ENCODE measurements around the gene LRRC10B.

Gene LRRC10B

GRCh38 chr11:61487342-61488025 is 21.1 kb upstream of the LRRC10B start:
- no peak for DNase-seq

- DNase-seq: peak; percentile 16
Observed at GRCh38 chr11:61488651-61489291, 19.8 kb upstream of the LRRC10B start.

DNA sequence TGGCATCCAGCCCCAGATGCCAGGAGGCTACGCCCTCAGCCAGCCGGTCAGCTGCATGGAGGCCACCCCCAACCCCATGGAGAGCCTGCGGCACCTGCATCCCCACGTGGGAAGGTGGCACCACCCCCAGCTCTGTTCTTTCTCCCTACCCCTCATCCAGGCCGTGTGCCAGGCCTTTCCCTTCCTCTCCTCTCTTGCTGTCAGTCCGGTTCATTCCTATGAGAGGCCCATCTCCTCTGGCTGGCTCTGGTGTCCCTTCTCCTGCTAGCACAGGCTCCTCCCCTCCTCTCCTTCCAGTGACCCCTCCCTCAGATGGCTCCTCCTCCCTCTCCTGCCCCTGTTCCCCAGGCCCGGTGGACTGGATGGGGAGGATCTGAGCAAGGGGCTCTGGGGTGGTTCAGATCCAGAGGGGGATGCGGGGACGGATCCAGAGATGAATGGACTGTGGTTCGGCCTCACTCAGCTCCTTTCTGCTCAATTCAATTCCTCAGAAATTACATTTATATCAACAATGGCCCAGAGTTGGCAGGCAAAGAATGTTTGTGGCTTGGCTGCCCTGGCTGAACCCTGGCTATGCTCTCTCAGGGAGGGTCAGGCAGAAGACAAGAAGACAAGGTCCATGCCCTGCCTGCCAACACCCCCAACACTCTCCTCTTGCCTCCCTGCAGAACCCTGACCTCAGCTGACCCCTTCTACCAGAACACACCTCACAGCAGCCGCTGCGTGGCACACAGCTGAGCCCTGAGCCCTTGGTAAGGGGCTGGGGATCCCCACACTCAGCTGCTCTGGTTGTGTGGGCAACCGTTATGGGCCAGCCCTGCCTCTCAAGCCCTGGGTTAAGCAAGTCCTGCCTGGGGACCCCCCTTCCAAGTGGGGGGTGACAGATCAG is 18.5 kb upstream of the LRRC10B start:
- DNase-seq: no peak

GRCh38 chr11:61491736-61492395 is 16.7 kb upstream of the LRRC10B start:
- DNase-seq: no peak

DNA sequence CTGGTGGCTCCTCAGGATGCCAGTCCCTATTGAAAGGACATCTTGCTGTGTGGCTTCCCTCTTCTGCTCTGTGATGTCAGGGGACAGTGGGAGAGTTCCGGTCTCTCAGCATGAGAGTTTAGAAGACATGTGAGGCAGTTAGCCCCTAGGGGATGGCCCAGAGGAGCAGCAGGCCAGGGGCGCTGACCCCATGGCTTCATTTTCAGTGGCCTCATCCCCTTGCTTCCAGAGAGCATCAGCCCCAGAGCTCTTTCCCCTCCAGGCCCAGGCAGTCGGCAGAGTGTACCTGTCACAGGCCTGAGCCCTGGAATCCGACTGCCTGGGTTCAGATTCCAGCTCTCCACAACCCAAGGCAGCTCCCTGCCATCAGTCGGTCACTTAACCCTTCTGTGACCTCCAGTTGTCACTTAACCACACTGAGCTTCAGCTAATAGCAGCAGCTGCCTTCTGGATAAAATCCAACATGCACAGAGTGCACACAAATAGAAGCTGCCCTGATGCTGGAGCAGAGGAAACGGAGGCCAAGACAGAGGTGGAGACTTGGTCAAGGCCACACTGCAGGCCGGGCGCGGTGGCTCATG is 14.1 kb upstream of the LRRC10B start:
- DNase-seq: no peak

GRCh38 chr11:61495801-61496601 is 12.5 kb upstream of the LRRC10B start:
- no peak for DNase-seq

GRCh38 chr11:61496602-61497400 is 11.7 kb upstream of the LRRC10B start:
- no peak for DNase-seq

DNA sequence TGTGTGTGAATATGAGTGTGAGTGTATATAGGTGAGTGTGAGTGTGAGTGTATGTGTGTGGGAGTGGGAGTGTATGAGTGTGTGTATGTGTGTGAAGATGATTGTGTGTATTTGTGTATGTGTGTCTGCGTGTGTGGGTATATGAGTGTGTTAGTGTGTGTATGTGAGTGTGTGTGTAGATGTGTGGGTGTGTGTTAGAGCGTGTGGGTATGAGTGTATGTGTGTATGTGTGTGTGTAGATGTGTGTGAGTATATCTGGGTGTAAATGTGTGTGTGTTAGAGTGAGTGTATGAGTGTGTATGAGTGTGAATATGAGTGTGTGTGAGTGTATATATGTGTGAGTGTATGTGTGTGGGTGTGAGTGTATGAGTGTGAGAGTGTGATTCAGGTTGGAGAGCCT is 11.1 kb upstream of the LRRC10B start:
- DNase-seq: no peak

DNA sequence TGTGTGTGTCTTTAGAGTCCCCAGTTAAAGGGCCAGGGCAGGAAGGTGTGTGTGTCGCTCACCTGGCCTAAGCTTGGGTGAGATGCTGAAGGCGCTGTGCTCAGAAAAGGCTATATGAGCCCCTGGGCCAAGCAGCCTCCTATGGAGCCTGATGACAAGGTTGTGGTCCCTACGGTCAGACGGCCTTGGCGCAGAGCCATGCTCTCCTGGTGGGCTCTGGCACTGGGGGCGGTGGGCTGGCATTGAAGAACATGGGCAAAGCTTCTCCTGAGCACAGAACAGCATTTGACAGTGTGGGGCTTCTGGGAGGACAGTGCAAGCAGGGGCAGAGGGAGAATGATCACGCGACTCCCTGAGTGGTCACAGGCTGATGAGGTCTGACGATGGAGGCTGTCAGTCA is 10.7 kb upstream of the LRRC10B start:
- DNase-seq: no peak

DNA sequence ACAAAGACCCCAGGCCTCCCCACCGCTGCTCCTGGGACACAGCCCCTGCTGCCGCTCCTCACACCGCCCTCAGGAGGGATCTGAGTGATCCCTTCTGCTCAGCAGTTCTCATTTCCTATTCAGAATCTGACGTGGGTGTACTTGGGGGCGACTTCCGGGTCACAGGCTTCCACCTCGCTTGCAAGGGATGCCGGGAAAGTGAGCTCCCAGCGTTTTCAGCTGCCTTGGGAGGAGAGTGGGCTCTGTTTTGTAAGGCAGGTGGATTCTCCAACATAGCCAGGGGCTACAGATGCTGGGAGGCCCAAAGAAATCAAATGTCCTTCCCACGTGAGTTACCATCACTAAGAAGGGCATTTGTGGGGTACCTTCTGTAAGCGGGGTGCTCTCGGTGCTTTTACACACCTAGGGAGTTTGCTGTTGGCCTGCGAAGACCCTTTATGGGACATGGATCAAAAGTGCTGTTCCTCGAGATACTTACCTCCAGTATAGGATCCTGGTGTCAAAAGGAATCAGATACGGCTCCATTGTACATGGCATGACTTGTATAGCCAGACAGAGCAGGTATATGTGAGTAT is 9.7 kb upstream of the LRRC10B start:
- no peak for DNase-seq

- no peak for DNase-seq
Observed at GRCh38 chr11:61499816-61500491, 8.6 kb upstream of the LRRC10B start.

DNA sequence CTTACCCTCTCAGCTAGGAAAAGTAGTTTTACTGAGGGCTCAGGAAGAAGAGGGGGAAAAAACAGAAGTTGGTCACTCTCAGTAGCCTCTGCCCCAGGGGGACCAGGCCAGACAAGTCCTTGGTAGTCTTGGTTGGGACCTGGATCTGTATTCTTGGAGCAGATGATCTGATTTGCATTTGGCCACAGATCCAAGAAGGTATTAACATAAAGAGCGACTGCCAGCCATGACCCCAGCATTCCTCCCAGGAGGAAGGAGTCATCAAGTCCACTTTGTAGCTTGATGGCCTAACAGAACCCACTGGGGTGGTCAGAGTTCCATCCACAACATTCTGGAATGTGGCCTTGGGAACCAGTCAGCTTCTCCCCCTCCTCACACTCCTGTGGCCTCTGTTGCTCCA is 6.0 kb upstream of the LRRC10B start:
- DNase-seq: no peak

GRCh38 chr11:61503135-61503770 is 5.3 kb upstream of the LRRC10B start:
- DNase-seq: no peak

DNA sequence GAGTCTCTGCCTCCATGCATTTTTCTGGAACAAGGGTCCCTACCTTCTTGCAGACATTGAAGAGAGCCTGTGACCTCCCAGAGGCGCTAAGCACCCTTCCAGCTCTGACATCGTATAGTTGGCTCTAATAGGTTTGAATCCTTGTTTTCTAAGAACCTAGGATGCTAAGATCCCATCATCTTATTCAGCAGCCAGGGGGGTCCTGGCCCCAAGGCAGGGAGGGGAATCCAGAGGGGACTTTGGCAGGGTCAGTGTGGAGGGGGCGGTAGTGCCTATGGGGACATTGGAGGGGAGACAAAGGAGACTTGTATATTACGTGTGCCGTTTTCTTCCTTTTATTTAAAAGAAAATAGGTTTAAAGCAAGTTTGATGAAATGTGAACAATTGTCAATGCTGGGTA is 3.4 kb upstream of the LRRC10B start:
- no peak for DNase-seq

DNA sequence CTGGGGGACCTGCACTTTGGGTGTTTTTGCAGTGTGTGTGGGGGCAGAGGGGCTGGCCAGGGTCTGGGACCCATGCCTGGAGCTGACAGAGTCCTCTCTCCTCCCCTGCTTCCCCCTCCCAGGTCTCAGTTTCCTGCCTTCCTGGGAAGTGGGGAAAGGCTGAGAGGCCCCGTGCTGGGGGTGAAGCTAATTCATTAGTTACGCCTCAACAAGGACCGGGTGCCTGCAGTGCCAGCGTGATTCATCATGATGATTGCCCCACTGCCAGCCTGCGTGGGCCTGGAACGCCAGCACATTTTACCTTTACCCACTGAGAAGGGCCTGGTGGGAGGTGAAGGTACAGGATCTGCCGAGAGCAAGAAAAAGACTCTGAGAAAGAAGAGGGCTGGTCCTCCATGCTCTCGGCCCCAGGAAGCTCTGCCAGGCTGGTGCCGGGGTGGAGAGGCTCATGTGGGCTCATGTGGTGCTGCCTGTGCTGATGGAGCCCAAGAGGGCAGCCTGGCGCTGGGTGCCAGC is 2.9 kb upstream of the LRRC10B start:
- DNase-seq: no peak

DNA sequence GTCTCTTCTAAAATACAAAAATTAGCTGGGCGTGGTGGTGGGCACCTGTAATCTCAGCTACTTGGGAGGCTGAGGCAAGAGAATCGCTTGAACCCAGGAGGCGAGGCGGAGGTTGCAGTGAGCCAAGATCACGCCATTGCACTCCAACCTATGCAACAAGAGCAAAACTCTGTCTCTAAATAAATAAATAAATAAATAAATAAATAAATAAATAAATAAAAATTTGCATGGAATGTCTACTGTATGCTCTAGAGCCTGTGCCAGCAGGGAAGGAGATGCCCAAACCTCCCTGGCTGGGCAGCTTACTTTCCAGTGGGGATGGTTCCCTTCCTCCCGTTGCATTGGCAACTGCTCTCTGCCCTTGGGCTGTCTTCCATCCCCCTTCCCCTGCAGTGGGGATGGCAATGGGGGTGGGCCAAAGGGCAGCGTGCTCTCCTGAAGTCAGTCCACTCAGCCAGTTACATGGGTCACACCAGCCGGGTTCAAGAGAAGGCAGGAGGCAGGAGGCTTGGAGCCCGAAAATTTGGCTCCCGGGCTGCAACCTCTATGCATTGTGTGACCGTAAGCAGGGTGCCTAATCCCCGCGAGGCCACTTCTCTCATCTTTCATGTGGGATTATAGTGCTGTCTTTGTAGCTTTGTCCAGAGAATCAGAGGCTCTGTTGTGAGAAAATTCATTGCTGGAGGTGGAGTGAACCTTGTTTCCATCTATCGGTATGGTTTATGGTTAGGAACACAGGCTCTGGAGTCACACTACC is 1.4 kb upstream of the LRRC10B start:
- DNase-seq: no peak

- DNase-seq: peak; percentile 55
Observed at GRCh38 chr11:61509043-61510029, 787 bp downstream of the LRRC10B start.

All from fibroblast of upper back skin (primary cell).